ENCODE results near the gene IGSF23.

DNA sequence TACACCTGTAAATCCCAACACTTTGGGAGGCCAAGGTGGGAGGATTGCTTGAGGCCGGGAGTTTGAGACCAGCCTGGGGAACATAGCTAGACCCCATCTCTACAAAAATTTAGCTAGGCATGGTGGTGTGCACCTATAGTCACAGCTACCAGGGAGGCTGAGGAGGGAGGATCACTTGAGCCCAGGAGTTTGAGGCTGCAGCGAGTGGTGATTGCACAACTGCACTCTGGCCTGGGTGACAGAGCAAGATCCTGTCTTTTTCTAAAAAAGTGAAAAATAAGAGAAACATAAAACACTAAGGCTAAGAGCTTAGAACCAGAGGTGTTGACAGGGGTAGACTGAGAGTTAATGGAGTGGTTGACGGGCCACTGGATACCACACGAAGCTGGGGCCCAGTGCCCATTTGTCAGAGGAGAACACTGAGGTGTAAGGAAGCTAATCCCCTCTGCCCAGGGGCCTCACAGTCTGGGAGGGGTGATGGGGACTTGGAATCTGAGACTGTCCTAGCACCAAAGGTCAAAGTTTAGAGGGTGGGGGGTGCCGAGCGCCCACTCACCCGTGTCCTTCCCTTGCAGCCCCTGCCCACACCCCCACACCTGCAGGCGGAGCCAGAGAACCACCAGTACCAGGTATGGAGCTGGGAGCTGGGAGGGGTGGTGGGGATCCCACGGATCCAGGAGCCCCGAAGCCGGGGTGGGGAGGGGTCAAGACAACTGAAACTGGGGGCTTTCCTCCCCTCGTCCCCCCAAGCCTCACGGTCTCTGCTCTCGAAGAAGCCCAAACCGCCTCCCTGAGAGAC, 68.8 kb downstream of the IGSF23 start:
- TF ChIP-seq, protein P1, sequence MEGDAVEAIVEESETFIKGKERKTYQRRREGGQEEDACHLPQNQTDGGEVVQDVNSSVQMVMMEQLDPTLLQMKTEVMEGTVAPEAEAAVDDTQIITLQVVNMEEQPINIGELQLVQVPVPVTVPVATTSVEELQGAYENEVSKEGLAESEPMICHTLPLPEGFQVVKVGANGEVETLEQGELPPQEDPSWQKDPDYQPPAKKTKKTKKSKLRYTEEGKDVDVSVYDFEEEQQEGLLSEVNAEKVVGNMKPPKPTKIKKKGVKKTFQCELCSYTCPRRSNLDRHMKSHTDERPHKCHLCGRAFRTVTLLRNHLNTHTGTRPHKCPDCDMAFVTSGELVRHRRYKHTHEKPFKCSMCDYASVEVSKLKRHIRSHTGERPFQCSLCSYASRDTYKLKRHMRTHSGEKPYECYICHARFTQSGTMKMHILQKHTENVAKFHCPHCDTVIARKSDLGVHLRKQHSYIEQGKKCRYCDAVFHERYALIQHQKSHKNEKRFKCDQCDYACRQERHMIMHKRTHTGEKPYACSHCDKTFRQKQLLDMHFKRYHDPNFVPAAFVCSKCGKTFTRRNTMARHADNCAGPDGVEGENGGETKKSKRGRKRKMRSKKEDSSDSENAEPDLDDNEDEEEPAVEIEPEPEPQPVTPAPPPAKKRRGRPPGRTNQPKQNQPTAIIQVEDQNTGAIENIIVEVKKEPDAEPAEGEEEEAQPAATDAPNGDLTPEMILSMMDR (IDR thresholded peaks at IDR 0.05), result no peak
- TF ChIP-seq EZH2 (IDR thresholded peaks at IDR 0.05; ENCODE audit: borderline replicate concordance, insufficient read depth, low read depth, low read length, poor library complexity, severe bottlenecking), result no peak

Measured in B cell (primary cell).